ENCODE measurements around the gene LRP1B. TPM values are rescaled to one million over a fixed set of nuclear protein-coding genes. Genes with fewer than 3 reads are reported as not detected.

The LRP1B gene
- total RNA-seq, 1 donor from 2014 or later, result 0.38 TPM

DNA sequence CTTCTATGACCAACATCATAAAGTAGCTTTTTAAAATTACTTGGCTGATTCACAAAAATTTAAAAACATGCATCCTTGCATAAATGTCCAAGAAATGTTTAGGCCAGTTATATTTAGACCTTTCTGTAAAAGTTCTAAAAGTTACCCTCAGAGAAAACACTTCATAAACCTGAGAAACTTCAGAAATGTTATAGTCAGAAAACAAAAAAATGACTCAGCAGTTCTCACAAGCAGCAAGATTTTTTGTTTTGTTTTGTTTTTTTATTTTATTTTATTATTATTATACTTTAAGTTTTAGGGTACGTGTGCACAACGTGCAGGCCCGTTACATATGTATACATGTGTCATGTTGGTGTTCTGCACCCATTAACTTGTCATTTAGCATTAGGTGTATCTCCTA is 648.1 kb downstream of the LRP1B start:
- DNase-seq (ENCODE audit: low read depth), result no peak
- no peaks in the 10 kb centered on the region for H3K36me3 ChIP-seq (ENCODE audit: control insufficient read depth, insufficient read depth, low read length)
- no peaks in the 10 kb centered on the region for H3K27me3 ChIP-seq (ENCODE audit: control insufficient read depth, insufficient read depth, low read length)
- no peak overlapping the region for H3K4me3 ChIP-seq (ENCODE audit: low read depth, low read length)
- no peak for TF ChIP-seq CTCF (IDR thresholded peaks at IDR 0.05; ENCODE audit: insufficient read depth, low read length, poor library complexity, severe bottlenecking)

DNA sequence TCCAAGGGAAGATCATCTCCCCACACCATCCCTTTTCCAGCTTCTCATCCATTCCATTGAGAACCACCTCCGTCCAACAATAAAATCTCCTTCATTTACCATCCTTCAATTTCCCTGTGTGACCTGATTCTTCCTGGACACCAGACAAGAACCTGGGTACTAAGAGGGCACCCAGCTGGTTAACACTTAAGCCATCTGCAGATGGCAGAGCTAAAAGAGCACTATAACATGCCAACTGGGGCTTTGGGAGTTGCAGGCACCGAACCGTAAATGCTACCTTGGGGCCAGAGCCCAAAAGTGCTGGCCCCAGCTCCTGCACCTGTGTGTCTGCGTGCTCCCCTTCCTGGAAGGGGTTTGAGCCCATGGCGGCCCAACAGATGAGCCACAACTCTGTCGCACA is 655.0 kb downstream of the LRP1B start:
- H3K36me3 ChIP-seq (ENCODE audit: control insufficient read depth, insufficient read depth, low read length), result no peaks in the 10 kb centered on the region
- no peak for DNase-seq (ENCODE audit: low read depth)
- TF ChIP-seq CTCF (IDR thresholded peaks at IDR 0.05; ENCODE audit: insufficient read depth, low read length, poor library complexity, severe bottlenecking), result no peak
- H3K4me3 ChIP-seq (ENCODE audit: low read depth, low read length), result no peak overlapping the region
- no peaks in the 10 kb centered on the region for H3K27me3 ChIP-seq (ENCODE audit: control insufficient read depth, insufficient read depth, low read length)

GRCh38 chr2:141468761-141469160 is 662.1 kb downstream of the LRP1B start:
- DNase-seq (ENCODE audit: low read depth), result no peak
- Histone ChIP-seq H3K27me3 (ENCODE audit: control insufficient read depth, insufficient read depth, low read length) (no peaks in the 10 kb centered on the region), H3K36me3 (ENCODE audit: control insufficient read depth, insufficient read depth, low read length) (no peaks in the 10 kb centered on the region), H3K4me3 (ENCODE audit: low read depth, low read length) (no peak overlapping the region)
- no peak for TF ChIP-seq CTCF (IDR thresholded peaks at IDR 0.05; ENCODE audit: insufficient read depth, low read length, poor library complexity, severe bottlenecking)

DNA sequence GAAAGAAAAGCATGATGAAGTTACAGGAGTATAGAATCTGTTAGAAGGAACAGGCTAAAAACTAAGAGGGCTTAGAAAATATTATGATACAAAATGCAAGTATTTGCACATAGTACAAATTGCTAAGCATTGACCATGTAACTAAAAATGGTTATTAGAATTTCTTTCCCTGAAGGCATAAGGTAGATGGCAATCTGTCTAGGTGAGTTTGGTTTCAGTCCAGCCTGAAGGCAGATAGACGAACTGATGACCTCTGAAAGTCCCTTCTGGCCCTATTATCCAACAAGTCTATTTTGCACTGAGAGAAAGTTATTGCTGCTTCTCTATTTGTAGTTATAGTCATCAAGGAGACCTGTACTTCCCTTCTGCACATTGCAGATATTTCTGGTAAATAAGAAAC is 663.5 kb downstream of the LRP1B start:
- TF ChIP-seq CTCF (IDR thresholded peaks at IDR 0.05; ENCODE audit: insufficient read depth, low read length, poor library complexity, severe bottlenecking), result no peak
- H3K36me3 ChIP-seq (ENCODE audit: control insufficient read depth, insufficient read depth, low read length), result no peaks in the 10 kb centered on the region
- no peaks in the 10 kb centered on the region for H3K27me3 ChIP-seq (ENCODE audit: control insufficient read depth, insufficient read depth, low read length)
- no peak overlapping the region for H3K4me3 ChIP-seq (ENCODE audit: low read depth, low read length)
- no peak for DNase-seq (ENCODE audit: low read depth)

- Histone ChIP-seq H3K36me3 (ENCODE audit: control insufficient read depth, insufficient read depth, low read length) (no peaks in the 10 kb centered on the region), H3K4me3 (ENCODE audit: low read depth, low read length) (no peak overlapping the region), H3K27me3 (ENCODE audit: control insufficient read depth, insufficient read depth, low read length) (no peaks in the 10 kb centered on the region)
- DNase-seq (ENCODE audit: low read depth), result no peak
- no peak for TF ChIP-seq CTCF (IDR thresholded peaks at IDR 0.05; ENCODE audit: insufficient read depth, low read length, poor library complexity, severe bottlenecking)
These were observed 665.8 kb downstream of the LRP1B start for GRCh38 chr2:141464995-141465394.

DNA sequence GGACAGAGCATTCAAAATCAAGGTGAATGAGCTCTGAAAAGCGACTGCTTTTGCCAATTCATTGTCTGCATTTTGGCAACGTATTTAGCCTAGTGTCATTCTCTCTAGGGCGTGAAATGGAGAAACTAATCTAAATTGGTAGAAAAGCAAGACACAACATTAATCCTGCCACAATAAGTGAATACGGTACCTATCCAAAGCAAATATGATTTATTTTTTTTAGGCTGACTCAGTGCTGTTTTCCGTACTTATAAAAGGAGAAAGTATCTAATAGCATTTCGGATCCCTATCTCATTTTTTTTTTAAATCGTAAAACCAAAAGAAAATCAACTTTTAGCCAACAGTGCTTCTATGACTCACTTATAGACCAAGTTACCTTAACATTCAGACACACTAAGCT is 672.5 kb downstream of the LRP1B start:
- Histone ChIP-seq H3K36me3 (ENCODE audit: control insufficient read depth, insufficient read depth, low read length) (no peaks in the 10 kb centered on the region), H3K4me3 (ENCODE audit: low read depth, low read length) (no peak overlapping the region), H3K27me3 (ENCODE audit: control insufficient read depth, insufficient read depth, low read length) (no peaks in the 10 kb centered on the region)
- TF ChIP-seq CTCF (IDR thresholded peaks at IDR 0.05; ENCODE audit: insufficient read depth, low read length, poor library complexity, severe bottlenecking), result no peak
- DNase-seq (ENCODE audit: low read depth), result no peak

Data from kidney epithelial cell (primary cell).